ENCODE measurements around the gene MAPK8.

The MAPK8 gene

DNA sequence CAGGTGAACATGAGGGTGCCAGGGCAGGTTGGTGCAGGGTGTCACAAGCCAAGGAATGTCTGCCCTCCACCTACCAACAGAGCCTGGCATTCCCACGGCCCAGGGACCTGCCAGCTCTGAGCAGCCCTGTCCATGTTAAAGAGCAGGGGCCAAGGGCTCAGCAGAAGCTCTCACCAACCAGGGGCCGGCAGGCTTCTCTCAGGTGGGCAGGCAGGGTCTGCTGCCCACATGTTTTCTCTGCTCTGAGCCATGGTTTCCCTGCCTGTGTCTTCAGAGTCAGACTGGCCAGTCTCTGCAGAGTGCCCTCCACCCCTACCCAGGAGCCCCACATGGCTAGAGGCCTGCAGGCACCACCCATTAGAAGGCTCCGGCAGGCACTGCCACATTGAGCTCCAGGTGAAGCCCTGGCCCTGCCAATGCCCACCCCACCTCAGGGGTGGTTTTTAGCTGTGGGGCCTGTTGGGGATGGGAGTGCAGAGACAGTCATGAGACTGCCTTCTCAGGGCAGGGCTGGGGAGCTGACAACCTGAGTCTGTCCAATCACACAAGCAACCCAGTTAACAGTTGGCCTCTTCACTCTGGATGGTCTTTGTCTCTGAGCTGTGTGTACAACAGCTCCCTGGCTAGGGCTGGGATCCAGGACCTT lies 162.5 kb downstream of the MAPK8 start:
- TF ChIP-seq Cebpa-rat (IDR thresholded peaks at IDR 0.05), result no peak
- peak overlapping the region in 8 of 11 experiments; percentile 55 to 78 (median 66); a peak in 13 of 22 replicates for H3K4me2 ChIP-seq
- H3K4me1 ChIP-seq, result peaks cover 16 to 31% (median 26%) of the 10 kb centered on the region in 10 experiments
- H3K4me3 ChIP-seq, result no peak overlapping the region
- H3K27me3 ChIP-seq, result no peaks in the 10 kb centered on the region
- H4K20me1 ChIP-seq, result peaks cover 0 to 19% (median 0%) of the 10 kb centered on the region in 11 experiments; a peak in 2 of 22 replicates
- H3K9ac ChIP-seq, result no peak overlapping the region
- H3K27ac ChIP-seq, result peak overlapping the region in 1 of 11 experiments; percentile 54; a peak in 3 of 22 replicates
- H3K9me3 ChIP-seq (replicated peaks in 1 of 11), result peaks cover 0 to 7% (median 0%) of the 10 kb centered on the region in 11 experiments; a peak in 2 of 22 replicates
- H3K36me3 ChIP-seq, result peaks cover 0 to 5% (median 0%) of the 10 kb centered on the region in 11 experiments; a peak in 1 of 22 replicates

- H3K36me3 ChIP-seq, result peaks cover 0 to 5% (median 0%) of the 10 kb centered on the region in 11 experiments; a peak in 1 of 22 replicates
- H3K9ac ChIP-seq, result peak overlapping the region in 1 of 11 experiments; percentile 5; a peak in 1 of 22 replicates
- peaks cover 0 to 19% (median 0%) of the 10 kb centered on the region in 11 experiments; a peak in 2 of 22 replicates for H4K20me1 ChIP-seq
- H3K27ac ChIP-seq, result peak overlapping the region in 5 of 11 experiments; percentile 11 to 54 (median 15); a peak in 6 of 22 replicates
- H3K4me2 ChIP-seq, result peak overlapping the region; percentile 41 to 78 (median 65); a peak in 21 of 22 replicates
- H3K4me3 ChIP-seq, result no peak overlapping the region
- peaks cover 20 to 37% (median 29%) of the 10 kb centered on the region in 10 experiments for H3K4me1 ChIP-seq
- no peaks in the 10 kb centered on the region for H3K27me3 ChIP-seq
- TF ChIP-seq Cebpa-rat (IDR thresholded peaks at IDR 0.05), result no peak
- peaks cover 0 to 7% (median 0%) of the 10 kb centered on the region in 11 experiments; a peak in 2 of 22 replicates for H3K9me3 ChIP-seq (replicated peaks in 1 of 11)
These were observed 163.1 kb downstream of the MAPK8 start for GRCh38 chr10:48469516-48470020.

DNA sequence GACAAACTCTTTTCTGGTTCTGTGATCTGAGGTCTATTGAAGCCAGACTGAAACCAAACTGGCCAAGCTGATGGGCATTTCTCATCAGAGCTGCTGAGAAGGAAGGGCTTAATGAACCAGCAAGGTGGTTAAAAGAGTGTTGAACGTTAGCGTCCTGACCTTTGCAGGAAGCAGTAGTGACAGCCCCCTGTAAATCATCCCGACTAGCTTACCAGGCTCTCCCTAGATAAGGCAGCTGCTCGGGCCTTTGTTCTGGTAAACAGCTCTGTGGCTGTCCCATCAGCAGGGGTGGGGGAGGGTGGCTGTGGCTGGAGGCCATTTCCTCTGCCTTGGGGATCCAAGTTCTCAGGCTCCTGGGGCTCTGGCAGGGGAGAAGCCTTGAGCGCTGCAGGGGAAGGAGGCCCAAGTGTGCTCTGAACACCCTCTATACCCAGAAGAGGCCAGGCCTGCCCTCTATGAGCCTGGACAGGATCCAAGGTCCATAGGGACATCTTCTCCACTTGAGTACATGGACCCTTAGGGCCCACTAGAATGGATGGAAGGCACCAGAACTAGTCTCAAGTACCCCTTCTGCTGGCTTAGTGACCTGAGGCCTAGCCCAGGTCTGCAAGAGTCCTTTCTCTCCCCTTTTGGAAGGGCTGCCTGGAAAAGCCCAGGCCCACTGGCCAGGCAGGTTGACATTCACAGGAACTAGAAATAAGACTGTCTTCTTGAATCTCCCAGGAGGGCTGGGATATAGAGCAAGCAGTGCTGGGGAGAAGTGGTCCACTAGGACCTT lies 163.8 kb downstream of the MAPK8 start:
- no peak overlapping the region for H3K4me3 ChIP-seq
- no peaks in the 10 kb centered on the region for H3K27me3 ChIP-seq
- peaks cover 0 to 19% (median 0%) of the 10 kb centered on the region in 11 experiments; a peak in 2 of 22 replicates for H4K20me1 ChIP-seq
- peak overlapping the region in 4 of 11 experiments; percentile 5 to 30 (median 22); a peak in 2 of 22 replicates for H3K9ac ChIP-seq
- H3K27ac ChIP-seq, result peak overlapping the region in 6 of 11 experiments; percentile 11 to 54 (median 28); a peak in 9 of 22 replicates
- H3K9me3 ChIP-seq (replicated peaks in 1 of 11), result peaks cover 0 to 7% (median 0%) of the 10 kb centered on the region in 11 experiments; a peak in 2 of 22 replicates
- H3K36me3 ChIP-seq, result peaks cover 0 to 5% (median 0%) of the 10 kb centered on the region in 11 experiments; a peak in 1 of 22 replicates
- peaks cover 27 to 45% (median 36%) of the 10 kb centered on the region in 10 experiments for H3K4me1 ChIP-seq
- peak overlapping the region; percentile 41 to 78 (median 65) for H3K4me2 ChIP-seq
- no peak for TF ChIP-seq Cebpa-rat (IDR thresholded peaks at IDR 0.05)

DNA sequence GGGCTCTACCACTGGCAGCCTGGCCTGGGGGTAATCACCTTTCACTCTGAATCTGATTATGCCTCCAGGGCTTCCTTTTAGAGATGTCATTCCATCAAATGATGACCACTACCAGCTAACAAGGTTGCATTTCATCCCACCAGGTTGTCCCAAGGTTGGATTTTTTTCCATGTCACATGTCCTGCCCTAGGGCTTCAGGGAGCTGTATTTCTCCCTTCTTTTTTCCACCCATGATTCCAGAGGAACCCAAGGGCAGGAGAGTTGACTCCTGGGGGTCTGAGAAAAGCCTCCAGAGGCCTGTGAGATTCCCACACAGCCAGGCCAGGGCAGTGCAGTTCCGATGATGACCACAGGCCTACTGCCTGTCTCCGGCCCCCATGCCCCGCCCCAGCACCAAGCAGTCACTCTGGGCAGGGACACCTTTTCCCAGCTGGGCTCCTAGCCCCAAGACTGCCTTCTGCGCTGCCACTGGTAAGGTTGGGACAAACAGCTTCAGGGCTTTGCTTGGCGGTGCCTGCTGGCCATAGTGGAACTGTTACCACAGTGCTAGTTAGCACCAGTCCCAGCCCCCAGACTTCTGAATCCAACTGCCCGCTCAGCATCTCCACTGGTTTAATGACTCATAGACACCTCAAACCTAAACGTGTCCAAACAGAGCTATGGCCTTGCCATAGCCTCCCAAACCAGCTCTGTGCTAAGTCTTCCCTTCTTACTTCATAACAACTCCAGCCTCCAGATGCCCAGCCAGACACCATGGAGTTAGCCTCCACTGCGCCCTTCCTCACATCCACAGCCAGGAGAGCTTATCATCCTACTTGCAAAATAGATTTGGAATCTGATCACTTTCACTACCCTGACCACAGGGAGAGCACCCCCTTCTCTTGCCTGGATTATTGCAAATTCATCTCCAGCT lies 164.7 kb downstream of the MAPK8 start:
- Histone ChIP-seq H3K9ac (no peak overlapping the region), H3K27ac (peak overlapping the region in 2 of 11 experiments; percentile 40 to 54; a peak in 1 of 22 replicates), H3K4me3 (no peak overlapping the region), H3K9me3 (replicated peaks in 1 of 11) (peaks cover 0 to 7% (median 0%) of the 10 kb centered on the region in 11 experiments; a peak in 2 of 22 replicates), H3K4me1 (peaks cover 35 to 53% (median 45%) of the 10 kb centered on the region in 10 experiments), H3K27me3 (no peaks in the 10 kb centered on the region), H3K4me2 (peak overlapping the region; percentile 41 to 78 (median 65)), H4K20me1 (peaks cover 0 to 21% (median 0%) of the 10 kb centered on the region in 11 experiments; a peak in 2 of 22 replicates), H3K36me3 (peaks cover 0 to 5% (median 0%) of the 10 kb centered on the region in 11 experiments; a peak in 1 of 22 replicates)
- no peak for TF ChIP-seq Cebpa-rat (IDR thresholded peaks at IDR 0.05)

GRCh38 chr10:48472501-48473069 lies 166.1 kb downstream of the MAPK8 start:
- no peak for TF ChIP-seq Cebpa-rat (IDR thresholded peaks at IDR 0.05)
- Histone ChIP-seq H3K9me3 (replicated peaks in 1 of 11) (peaks cover 0 to 7% (median 0%) of the 10 kb centered on the region in 11 experiments; a peak in 2 of 22 replicates), H3K4me2 (no peak overlapping the region), H3K36me3 (peaks cover 0 to 5% (median 0%) of the 10 kb centered on the region in 11 experiments; a peak in 2 of 22 replicates), H3K4me3 (no peak overlapping the region), H3K4me1 (peaks cover 49 to 66% (median 56%) of the 10 kb centered on the region in 10 experiments), H3K27me3 (no peaks in the 10 kb centered on the region), H3K9ac (no peak overlapping the region), H3K27ac (no peak overlapping the region), H4K20me1 (peaks cover 0 to 28% (median 0%) of the 10 kb centered on the region in 11 experiments; a peak in 2 of 22 replicates)

DNA sequence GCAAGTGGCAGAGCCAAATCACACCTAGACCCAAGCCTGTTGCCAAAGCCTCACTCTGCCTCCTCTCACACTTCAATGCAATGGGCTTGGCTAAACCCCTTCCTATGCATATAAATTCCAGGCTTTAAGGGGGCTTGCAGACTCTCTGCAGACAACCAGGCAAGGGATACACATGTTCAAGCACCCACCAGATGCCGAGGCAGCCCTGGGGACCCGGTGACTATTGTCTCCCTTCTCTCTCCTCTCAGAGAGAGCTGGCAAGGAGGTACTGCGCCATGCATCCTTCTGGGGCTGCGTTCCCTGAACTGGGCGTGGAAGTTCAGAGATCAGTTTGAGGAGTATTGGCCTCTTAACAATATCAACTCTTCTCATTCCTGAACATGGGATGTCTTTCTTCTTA lies 167.2 kb downstream of the MAPK8 start:
- peaks cover 0 to 5% (median 0%) of the 10 kb centered on the region in 11 experiments; a peak in 2 of 22 replicates for H3K36me3 ChIP-seq
- H3K4me2 ChIP-seq, result no peak overlapping the region; a peak in 1 of 22 replicates
- no peak overlapping the region for H3K9ac ChIP-seq
- H3K4me1 ChIP-seq, result peaks cover 52 to 70% (median 58%) of the 10 kb centered on the region in 10 experiments
- H3K4me3 ChIP-seq, result no peak overlapping the region
- TF ChIP-seq Cebpa-rat (IDR thresholded peaks at IDR 0.05), result no peak
- peaks cover 0 to 7% (median 0%) of the 10 kb centered on the region in 11 experiments; a peak in 2 of 22 replicates for H3K9me3 ChIP-seq (replicated peaks in 1 of 11)
- peaks cover 0 to 28% (median 0%) of the 10 kb centered on the region in 11 experiments; a peak in 2 of 22 replicates for H4K20me1 ChIP-seq
- H3K27ac ChIP-seq, result no peak overlapping the region
- H3K27me3 ChIP-seq, result no peaks in the 10 kb centered on the region

DNA sequence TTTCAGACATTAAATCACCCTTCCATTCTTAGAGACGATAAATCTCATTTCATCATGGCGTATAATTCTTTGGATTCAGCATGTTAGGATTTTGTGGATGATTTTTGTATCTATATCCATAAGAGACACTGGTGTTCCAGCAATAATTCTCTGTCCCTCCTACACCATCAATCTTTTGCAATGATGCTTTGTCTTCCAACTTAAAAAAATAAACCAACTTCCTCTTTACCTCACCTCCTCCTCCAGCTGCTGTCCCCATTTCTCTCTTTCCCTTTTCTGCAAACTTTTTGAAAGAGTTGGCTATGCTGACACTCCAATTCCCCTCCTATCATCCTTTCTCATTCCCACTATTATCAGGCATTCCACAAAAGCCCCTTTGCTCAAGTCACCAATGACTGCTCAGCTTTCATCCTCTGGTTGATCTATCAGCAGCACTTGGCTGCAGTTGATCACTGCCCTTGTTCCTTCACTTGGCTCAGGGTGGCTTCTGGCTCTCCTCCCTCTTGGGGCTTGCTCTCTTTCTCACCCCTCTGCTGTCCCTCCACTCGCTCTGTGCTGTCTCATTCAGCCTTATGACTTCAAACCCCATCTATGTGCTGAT lies 168.4 kb downstream of the MAPK8 start:
- no peak for TF ChIP-seq Cebpa-rat (IDR thresholded peaks at IDR 0.05)
- H3K27ac ChIP-seq, result peak overlapping the region in 5 of 11 experiments; percentile 50 to 78 (median 76); a peak in 8 of 22 replicates
- H3K4me2 ChIP-seq, result peak overlapping the region; percentile 46 to 99 (median 90)
- H4K20me1 ChIP-seq, result peaks cover 0 to 21% (median 0%) of the 10 kb centered on the region in 11 experiments; a peak in 3 of 22 replicates
- H3K4me3 ChIP-seq, result no peak overlapping the region
- H3K4me1 ChIP-seq, result peaks cover 46 to 69% (median 56%) of the 10 kb centered on the region in 10 experiments
- H3K9ac ChIP-seq, result no peak overlapping the region
- peaks cover 0 to 7% (median 0%) of the 10 kb centered on the region in 11 experiments; a peak in 2 of 22 replicates for H3K9me3 ChIP-seq (replicated peaks in 1 of 11)
- no peaks in the 10 kb centered on the region for H3K27me3 ChIP-seq
- peaks cover 0 to 5% (median 0%) of the 10 kb centered on the region in 11 experiments; a peak in 2 of 22 replicates for H3K36me3 ChIP-seq
